H9 (cell line): ENCODE measurements around the gene ADGRE1. TPM values are rescaled to one million over a fixed set of nuclear protein-coding genes. Genes with fewer than 3 reads are reported as not detected.

Source experiments
- DNase-seq: peaks from one replicate; pipeline ENCODE4 v3.0.0-alpha.2; 2017
- H2AFZ ChIP-seq: one replicate; pipeline ENCODE4 v1.6.1; 2013; ENCODE audit warnings: mild to moderate bottlenecking, low read length, control low read depth, moderate library complexity
- H2AK5ac ChIP-seq: 2 replicates; pipeline ENCODE4 v1.6.1; 2013; ENCODE audit warnings: low read length, control low read depth, mixed read lengths; ENCODE audit not compliant: insufficient read length
- H2BK120ac ChIP-seq: one replicate; pipeline ENCODE4 v1.6.1; 2013; ENCODE audit warnings: low read depth, mild to moderate bottlenecking, low read length, control low read depth, inconsistent platforms; ENCODE audit not compliant: poor library complexity, severe bottlenecking
- H2BK12ac ChIP-seq: 2 replicates; pipeline ENCODE4 v1.6.1; 2013; ENCODE audit warnings: low read length, control low read depth, mixed read lengths, low read depth; ENCODE audit not compliant: insufficient read length
- H2BK15ac ChIP-seq: 2 replicates; pipeline ENCODE4 v1.6.1; 2013; ENCODE audit warnings: low read depth, low read length, control low read depth
- H2BK20ac ChIP-seq: one replicate; pipeline ENCODE4 v1.6.1; 2013; ENCODE audit warnings: low read depth, mild to moderate bottlenecking, low read length, control low read depth, inconsistent platforms; ENCODE audit not compliant: poor library complexity, severe bottlenecking
- H2BK5ac ChIP-seq: 2 replicates; pipeline ENCODE4 v1.6.1; 2013; ENCODE audit warnings: low read length, control low read depth, mixed read lengths; ENCODE audit not compliant: insufficient read length
- H3K14ac ChIP-seq: 2 replicates; pipeline ENCODE4 v1.6.1; 2013; ENCODE audit warnings: low read length, control low read depth; ENCODE audit not compliant: insufficient read depth
- H3K18ac ChIP-seq: 2 replicates; pipeline ENCODE4 v1.6.1; 2013; ENCODE audit warnings: low read depth, mild to moderate bottlenecking, mixed read lengths, low read length, control low read depth; ENCODE audit not compliant: insufficient read length
- H3K23ac ChIP-seq: 2 replicates; pipeline ENCODE4 v1.6.1; 2013; ENCODE audit warnings: low read length, control low read depth, mixed read lengths, low read depth; ENCODE audit not compliant: insufficient read length
- H3K23me2 ChIP-seq: 2 replicates; pipeline ENCODE4 v1.6.1; 2013; ENCODE audit warnings: low read depth, mild to moderate bottlenecking, mixed read lengths, low read length, control low read depth; ENCODE audit not compliant: insufficient read length, poor library complexity, severe bottlenecking
- H3K27ac ChIP-seq: 2 replicates; pipeline ENCODE4 v1.5.1; 2013; ENCODE audit warnings: low read length, control low read depth, mixed read lengths, low read depth; ENCODE audit not compliant: insufficient read length
- H3K27me3 ChIP-seq: 2 replicates; pipeline ENCODE4 v1.6.1; 2013; ENCODE audit warnings: low read length, control low read depth, inconsistent platforms; ENCODE audit not compliant: insufficient read depth
- H3K4ac ChIP-seq: 2 replicates; pipeline ENCODE4 v1.6.1; 2013; ENCODE audit warnings: low read depth, mild to moderate bottlenecking, control low read depth, inconsistent platforms, low read length, moderate library complexity
- H3K4me1 ChIP-seq: 2 replicates; pipeline ENCODE4 v1.6.1; 2013; ENCODE audit warnings: low read length, control low read depth, inconsistent platforms; ENCODE audit not compliant: insufficient read depth
- H3K4me2 ChIP-seq: 2 replicates; pipeline ENCODE4 v1.6.1; 2013; ENCODE audit warnings: low read length, control low read depth, mixed read lengths; ENCODE audit not compliant: insufficient read length, insufficient read depth
- H3K56ac ChIP-seq: 2 replicates; pipeline ENCODE4 v1.6.1; 2013; ENCODE audit warnings: low read depth, mild to moderate bottlenecking, mixed read lengths, low read length, control low read depth; ENCODE audit not compliant: insufficient read length
- H3K79me1 ChIP-seq: 2 replicates; pipeline ENCODE4 v1.6.1; 2013; ENCODE audit warnings: low read depth, mild to moderate bottlenecking, moderate library complexity, low read length, control low read depth, inconsistent platforms; ENCODE audit not compliant: insufficient read depth, poor library complexity, severe bottlenecking
- H3K79me2 ChIP-seq: 2 replicates; pipeline ENCODE4 v1.6.1; 2013; ENCODE audit warnings: low read length, control low read depth, inconsistent platforms; ENCODE audit not compliant: insufficient read depth
- H3K9ac ChIP-seq: 2 replicates; pipeline ENCODE4 v1.6.1; 2013; ENCODE audit warnings: low read length, control low read depth, mixed read lengths; ENCODE audit not compliant: insufficient read length; ENCODE audit errors: extremely low read depth
- H3K9me3 ChIP-seq: one replicate; pipeline ENCODE4 v1.6.1; 2013; ENCODE audit warnings: low read depth, low read length, inconsistent platforms; ENCODE audit not compliant: control insufficient read depth
- H3T11ph ChIP-seq: one replicate; pipeline ENCODE4 v1.6.1; 2013; ENCODE audit warnings: mild to moderate bottlenecking, low read length, control low read depth, inconsistent platforms
- H4K20me1 ChIP-seq: one replicate; pipeline ENCODE4 v1.6.1; 2013; ENCODE audit not compliant: control insufficient read depth, insufficient read length, insufficient read depth
- H4K5ac ChIP-seq: 2 replicates; pipeline ENCODE4 v1.6.1; 2013; ENCODE audit warnings: low read depth, mild to moderate bottlenecking, mixed read lengths, low read length, control low read depth; ENCODE audit not compliant: insufficient read length
- H4K8ac ChIP-seq: replicated peaks from 2 replicates; pipeline ENCODE4 v1.6.1; 2013; ENCODE audit warnings: low read length, control low read depth, mixed read lengths, low read depth; ENCODE audit not compliant: insufficient read length
- H4K91ac ChIP-seq: 2 replicates; pipeline ENCODE4 v1.6.1; 2013; ENCODE audit warnings: low read depth, mild to moderate bottlenecking, moderate library complexity, mixed read lengths, low read length, control low read depth; ENCODE audit not compliant: insufficient read length
- H3K27ac Mint-ChIP-seq, 3 experiments: 2 replicates in 2 of 3; 3 replicates in 1 of 3; pipeline ENCODE4 v1.8.0; 2020 to 2021; ENCODE audit warnings: mixed read lengths in 3 of 3, mild to moderate bottlenecking in 1 of 3, moderate library complexity in 1 of 3
- H3K27me3 Mint-ChIP-seq: 2 replicates; pipeline ENCODE4 v1.8.0; 2021; ENCODE audit warnings: low read depth, mild to moderate bottlenecking, moderate library complexity, mixed read lengths
- H3K36me3 Mint-ChIP-seq, 3 experiments: 2 replicates in 2 of 3; 3 replicates in 1 of 3; pipeline ENCODE4 v1.8.0; 2020 to 2021; ENCODE audit warnings: low read depth in 3 of 3, mixed read lengths in 3 of 3; ENCODE audit not compliant: insufficient read depth in 1 of 3
- H3K4me1 Mint-ChIP-seq, 2 experiments: 2 replicates each; pipeline ENCODE4 v1.8.0; 2020; ENCODE audit warnings: mixed read lengths in 2 of 2
- H3K4me3 Mint-ChIP-seq, 2 experiments: 2 replicates in 1 of 2; 3 replicates in 1 of 2; pipeline ENCODE4 v1.8.0; 2020 to 2021; ENCODE audit warnings: mild to moderate bottlenecking in 2 of 2, mixed read lengths in 2 of 2, moderate library complexity in 1 of 2
- H3K9me3 Mint-ChIP-seq, 2 experiments: 2 replicates in 1 of 2; 3 replicates in 1 of 2; pipeline ENCODE4 v1.8.0; 2020; ENCODE audit warnings: mild to moderate bottlenecking in 2 of 2, mixed read lengths in 2 of 2, moderate library complexity in 1 of 2
- CTCF ChIP-seq: fragments of 200-600 bp; sonication (generic); conservative IDR thresholded peaks from 3 replicates; pipeline ENCODE4 v1.8.0; 2021; ENCODE audit warnings: antibody characterized with exemption, mild to moderate bottlenecking
- WGBS: extraction: QIAGEN DNeasy Blood & Tissue Kit; methylation state at CpG from one replicate; pipeline ENCODE4 v1.1.7; 2013; ENCODE audit warnings: missing lambda C conversion rate, low lambda C conversion rate, mixed read lengths; ENCODE audit not compliant: insufficient read length; ENCODE audit errors: extremely low coverage; 5-methylcytosine and 5-hydroxymethylcytosine counted together
- total RNA-seq: library from RNA; stranded (reverse); gene quantifications from 2 replicates; pipeline ENCODE4 v1.2.1, GENCODE V29; 2021

ADGRE1 gene
- total RNA-seq, 1 experiment from 2014 or later: not detected

DNA sequence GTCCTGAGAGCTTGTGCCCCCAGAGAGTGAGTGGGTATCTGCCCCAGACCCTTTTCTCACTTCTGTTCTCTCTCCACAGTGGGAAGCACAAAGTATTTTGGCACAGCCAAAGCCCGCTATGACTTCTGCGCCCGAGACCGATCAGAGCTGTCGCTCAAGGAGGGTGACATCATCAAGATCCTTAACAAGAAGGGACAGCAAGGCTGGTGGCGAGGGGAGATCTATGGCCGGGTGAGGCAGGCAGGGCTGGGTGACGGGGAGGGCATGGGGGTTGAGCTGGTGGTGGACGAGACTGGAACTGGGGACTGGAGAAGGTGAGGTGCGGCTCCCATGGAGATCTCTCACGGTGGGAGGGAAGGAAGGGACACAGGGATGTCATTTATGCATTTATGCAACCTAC lies 33.5 kb upstream of the ADGRE1 start:
- Mint-ChIP-seq H3K4me1 (no peaks in the 10 kb centered on the region), H3K36me3 (no peaks in the 10 kb centered on the region), H3K27ac (peak overlapping the region in 1 of 3 experiments; percentile 14; a peak in 1 of 7 replicates), H3K4me3 (peak overlapping the region in 1 of 2 experiments; percentile 32; a peak in 1 of 5 replicates), H3K27me3 (peaks cover 3% of the 10 kb centered on the region), H3K9me3 (peaks cover 2 to 66% of the 10 kb centered on the region in 2 experiments; a peak in 4 of 5 replicates)
- no peak for DNase-seq
- Histone ChIP-seq H3K23ac (no peak overlapping the region), H4K5ac (no peak overlapping the region), H3K9ac (no peak overlapping the region), H3K56ac (no peak overlapping the region), H2BK5ac (no peak overlapping the region), H3K14ac (no peak overlapping the region), H3K79me2 (no peaks in the 10 kb centered on the region), H2BK15ac (no peak overlapping the region), H3K79me1 (no peaks in the 10 kb centered on the region), H3K27me3 (no peaks in the 10 kb centered on the region), H2BK12ac (no peak overlapping the region), H2AK5ac (no peak overlapping the region), H2BK20ac (no peak overlapping the region), H3K27ac (no peak overlapping the region), H3K18ac (no peak overlapping the region), H3K4me1 (no peaks in the 10 kb centered on the region), H4K8ac (no peak overlapping the region), H3K4ac (no peak overlapping the region), H3T11ph (no peak overlapping the region), H3K9me3 (no peaks in the 10 kb centered on the region), H3K23me2 (peaks cover 4% of the 10 kb centered on the region), H3K4me2 (no peak overlapping the region), H4K91ac (no peak overlapping the region), H4K20me1 (no peaks in the 10 kb centered on the region), H2AFZ (no peak overlapping the region), H2BK120ac (no peak overlapping the region)
- TF ChIP-seq CTCF: no peak
- WGBS: no CpG with 5 or more reads among the region's 11 CpGs
